Measurements from ENCODE around the gene BICRA.
"Not testable (repeated sequence)": the region's sequence is repeated elsewhere in the genome, so short reads cannot be mapped to it uniquely, and the experiment has no call there.

BICRA gene

DNA sequence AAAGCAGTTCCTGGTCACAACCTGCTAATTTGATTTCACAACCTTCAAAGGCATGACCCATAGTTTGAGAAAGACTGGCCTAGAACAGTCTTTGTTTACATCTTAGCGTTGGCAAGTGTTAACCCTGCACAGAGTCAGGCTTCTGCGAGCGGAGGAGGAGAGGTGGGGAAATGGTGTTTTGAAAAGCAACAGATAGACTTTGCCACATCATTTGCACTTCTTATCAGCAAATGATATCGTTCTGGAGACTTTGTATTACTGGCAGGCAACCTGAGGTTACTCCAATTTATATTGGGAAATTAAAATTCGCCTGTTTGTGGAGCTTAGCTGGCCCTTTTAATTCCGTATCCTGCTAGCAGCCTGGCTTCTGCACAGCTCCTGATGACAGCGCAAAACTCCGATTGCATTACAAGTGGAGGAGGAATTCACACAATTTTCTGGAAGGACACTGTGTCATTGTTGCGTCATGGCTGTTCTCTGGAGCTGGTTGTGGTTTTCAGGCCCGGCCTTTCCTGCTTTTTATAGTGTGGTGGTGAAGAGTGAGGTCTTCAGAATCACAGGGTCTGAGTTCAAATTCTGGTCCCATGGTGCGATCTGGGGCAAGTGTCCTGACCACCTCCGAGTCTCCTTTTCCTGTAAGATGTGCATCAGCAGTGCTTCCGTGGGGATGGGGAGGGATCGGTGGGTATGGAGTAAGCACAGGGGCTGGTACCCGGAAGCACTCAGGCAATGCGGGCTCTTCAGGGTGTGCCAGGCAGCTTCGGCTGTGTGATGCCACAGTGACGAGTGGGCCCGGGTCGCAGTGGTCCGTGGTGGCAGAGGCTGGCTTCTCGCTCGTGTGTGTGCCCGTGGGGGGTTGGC, 55.2 kb downstream of the BICRA start:
- no peak overlapping the region for H3K4me3 ChIP-seq (ENCODE audit: low read depth, low read length)
- peak; percentile 98 for DNase-seq (ENCODE audit: low read depth)
- in situ Hi-C loops (cut with HindIII; ENCODE audit: low sequenced_read_pairs), result no loop called here
- TF ChIP-seq, protein P1, sequence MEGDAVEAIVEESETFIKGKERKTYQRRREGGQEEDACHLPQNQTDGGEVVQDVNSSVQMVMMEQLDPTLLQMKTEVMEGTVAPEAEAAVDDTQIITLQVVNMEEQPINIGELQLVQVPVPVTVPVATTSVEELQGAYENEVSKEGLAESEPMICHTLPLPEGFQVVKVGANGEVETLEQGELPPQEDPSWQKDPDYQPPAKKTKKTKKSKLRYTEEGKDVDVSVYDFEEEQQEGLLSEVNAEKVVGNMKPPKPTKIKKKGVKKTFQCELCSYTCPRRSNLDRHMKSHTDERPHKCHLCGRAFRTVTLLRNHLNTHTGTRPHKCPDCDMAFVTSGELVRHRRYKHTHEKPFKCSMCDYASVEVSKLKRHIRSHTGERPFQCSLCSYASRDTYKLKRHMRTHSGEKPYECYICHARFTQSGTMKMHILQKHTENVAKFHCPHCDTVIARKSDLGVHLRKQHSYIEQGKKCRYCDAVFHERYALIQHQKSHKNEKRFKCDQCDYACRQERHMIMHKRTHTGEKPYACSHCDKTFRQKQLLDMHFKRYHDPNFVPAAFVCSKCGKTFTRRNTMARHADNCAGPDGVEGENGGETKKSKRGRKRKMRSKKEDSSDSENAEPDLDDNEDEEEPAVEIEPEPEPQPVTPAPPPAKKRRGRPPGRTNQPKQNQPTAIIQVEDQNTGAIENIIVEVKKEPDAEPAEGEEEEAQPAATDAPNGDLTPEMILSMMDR (IDR thresholded peaks at IDR 0.05; ENCODE audit: low read depth, low read length, missing control alignments), result no peak

DNA sequence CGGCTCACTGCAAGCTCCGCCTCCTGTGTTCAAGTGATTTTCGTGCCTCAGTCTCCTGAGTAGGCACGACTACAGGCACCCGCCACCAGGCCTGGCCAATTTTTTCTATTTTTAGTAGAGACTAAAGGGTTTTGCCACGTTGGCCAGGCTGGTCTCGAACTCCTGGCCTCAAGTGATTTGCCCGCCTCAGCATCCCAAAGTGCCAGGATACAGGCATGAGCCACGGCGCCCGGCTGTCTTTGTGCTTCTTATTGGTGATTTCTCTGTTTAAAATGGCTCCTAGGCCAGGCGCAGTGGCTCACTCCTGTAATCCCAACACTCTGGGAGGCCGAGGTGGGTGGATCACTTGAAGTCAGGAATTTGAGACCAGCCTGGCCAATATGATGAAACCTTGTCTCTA, 59.6 kb downstream of the BICRA start:
- H3K4me3 ChIP-seq (ENCODE audit: low read depth, low read length); in situ Hi-C loops (cut with HindIII; ENCODE audit: low sequenced_read_pairs); DNase-seq (ENCODE audit: low read depth): not testable (repeated sequence)

DNA sequence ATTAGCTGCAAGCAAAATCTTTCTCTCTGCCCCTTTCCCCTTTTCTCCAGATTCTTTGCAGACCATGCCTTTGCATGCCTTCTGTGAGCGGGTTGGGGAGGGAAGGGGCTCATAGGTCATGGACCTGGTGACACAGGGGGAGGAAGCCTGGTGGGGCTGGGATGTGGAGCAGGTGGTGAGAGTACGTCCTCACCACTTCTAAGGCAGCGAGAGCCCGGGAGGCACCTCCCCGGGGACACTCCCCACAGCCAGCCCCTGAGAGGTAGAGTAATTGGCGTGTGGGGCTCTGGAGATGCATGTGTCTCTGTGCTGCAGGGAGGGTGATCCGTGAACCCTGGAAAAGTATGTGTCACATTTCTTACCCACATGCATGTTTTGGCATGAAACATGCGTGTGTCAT, 61.8 kb downstream of the BICRA start:
- TF ChIP-seq, protein P1 (IDR thresholded peaks at IDR 0.05; ENCODE audit: low read depth, low read length, missing control alignments), result no peak
- DNase-seq (ENCODE audit: low read depth), result no peak
- H3K4me3 ChIP-seq (ENCODE audit: low read depth, low read length), result no peak overlapping the region
- in situ Hi-C loops (cut with HindIII; ENCODE audit: low sequenced_read_pairs), result loop anchor here (10.0 kb wide), 1 partner anchor 226 kb away; no protein-coding TSS in a partner anchor

DNA sequence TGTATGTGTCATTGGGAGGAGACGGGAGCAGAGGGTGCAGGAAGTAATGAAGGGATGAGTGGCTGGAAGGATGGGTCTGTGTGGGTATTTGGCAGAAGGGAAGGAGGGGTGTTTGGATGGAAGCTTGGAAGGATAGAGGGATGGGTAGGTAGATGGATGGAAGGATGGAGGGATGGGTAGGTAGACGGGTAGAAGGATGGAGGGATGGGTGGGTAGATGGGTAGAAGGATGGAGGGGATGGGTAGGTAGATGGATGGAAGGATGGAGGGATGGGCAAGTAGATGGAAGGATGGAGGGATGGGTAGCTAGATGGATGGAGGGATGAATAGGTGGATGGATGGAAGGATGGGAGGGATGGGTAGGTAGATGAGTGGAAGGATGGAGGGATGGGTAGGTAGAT, 62.6 kb downstream of the BICRA start:
- no peak for DNase-seq (ENCODE audit: low read depth)
- in situ Hi-C loops (cut with HindIII; ENCODE audit: low sequenced_read_pairs), result loop anchor here (10.0 kb wide), 1 partner anchor 227 kb away; no protein-coding TSS in a partner anchor
- H3K4me3 ChIP-seq (ENCODE audit: low read depth, low read length), result no peak overlapping the region
- TF ChIP-seq, protein P1 (IDR thresholded peaks at IDR 0.05; ENCODE audit: low read depth, low read length, missing control alignments), result no peak

DNA sequence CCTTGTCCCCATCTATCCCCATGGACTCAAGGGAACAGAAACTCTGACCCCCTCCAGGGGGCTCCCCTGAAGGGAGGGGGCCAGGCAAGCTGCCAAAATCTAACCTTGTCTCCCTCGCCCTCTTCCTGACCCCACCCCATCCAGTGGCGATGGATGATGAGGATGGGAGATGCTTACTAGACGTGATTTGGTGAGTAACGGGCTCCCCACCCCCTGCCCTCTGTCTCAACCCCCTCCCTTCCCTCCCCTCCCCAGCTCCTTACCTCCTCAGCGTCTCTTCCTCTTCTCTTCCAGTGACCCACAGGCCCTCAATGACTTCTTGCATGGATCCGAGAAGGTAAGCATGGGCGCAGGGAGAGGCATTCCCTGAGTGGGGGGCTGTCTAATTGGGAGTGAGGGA, 64.5 kb downstream of the BICRA start:
- in situ Hi-C loops (cut with HindIII; ENCODE audit: low sequenced_read_pairs), result loop anchor here (10.0 kb wide), 1 partner anchor 229 kb away; no protein-coding TSS in a partner anchor
- no peak overlapping the region for H3K4me3 ChIP-seq (ENCODE audit: low read depth, low read length)
- TF ChIP-seq, protein P1 (IDR thresholded peaks at IDR 0.05; ENCODE audit: low read depth, low read length, missing control alignments), result no peak
- no peak for DNase-seq (ENCODE audit: low read depth)

DNA sequence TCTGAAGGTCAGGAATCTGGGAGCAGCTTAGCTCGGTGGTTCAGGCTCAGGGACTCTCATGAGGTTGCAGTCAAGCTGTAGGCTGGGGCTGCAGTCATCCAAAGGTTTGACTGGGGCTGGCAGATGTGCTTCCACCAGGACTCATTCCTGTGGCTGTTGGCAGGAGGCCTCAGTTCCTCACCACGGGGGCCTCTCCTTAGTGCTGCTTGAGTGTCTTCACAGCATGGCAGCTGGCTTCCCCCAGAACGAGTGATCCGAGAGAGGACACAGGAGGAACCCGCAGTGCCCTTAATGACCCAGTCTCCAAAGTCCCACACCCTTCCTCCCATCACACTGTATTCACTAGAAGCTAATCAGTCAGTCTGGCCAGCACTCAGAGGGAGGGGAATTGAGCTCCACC, 65.6 kb downstream of the BICRA start:
- in situ Hi-C loops (cut with HindIII; ENCODE audit: low sequenced_read_pairs), result loop anchor here (10.0 kb wide), 1 partner anchor 230 kb away; no protein-coding TSS in a partner anchor
- H3K4me3 ChIP-seq (ENCODE audit: low read depth, low read length), result no peak overlapping the region
- DNase-seq (ENCODE audit: low read depth), result no peak
- TF ChIP-seq, protein P1 (IDR thresholded peaks at IDR 0.05; ENCODE audit: low read depth, low read length, missing control alignments), result no peak

DNA sequence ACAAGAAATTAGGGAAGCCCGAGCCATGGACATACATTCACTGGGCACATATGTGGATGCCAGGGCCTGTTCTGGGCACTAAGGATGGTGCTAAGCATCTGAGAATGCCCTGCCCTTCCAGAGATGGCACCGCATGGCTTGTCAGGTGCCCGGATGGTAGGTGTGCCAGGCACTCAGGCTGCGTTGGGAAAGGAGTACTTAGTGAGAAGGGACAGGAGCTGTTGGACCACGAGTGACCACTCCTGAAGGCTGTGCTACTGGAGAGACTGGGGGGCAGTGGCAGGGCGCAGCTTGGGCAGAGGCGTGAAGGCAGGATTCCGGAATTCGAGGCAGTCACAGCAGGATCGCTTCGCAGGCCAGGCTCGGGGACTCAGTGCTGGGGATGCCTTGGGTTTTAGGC, 66.3 kb downstream of the BICRA start:
- no peak overlapping the region for H3K4me3 ChIP-seq (ENCODE audit: low read depth, low read length)
- in situ Hi-C loops (cut with HindIII; ENCODE audit: low sequenced_read_pairs), result loop anchor here (10.0 kb wide), 1 partner anchor 230 kb away; no protein-coding TSS in a partner anchor
- TF ChIP-seq, protein P1 (IDR thresholded peaks at IDR 0.05; ENCODE audit: low read depth, low read length, missing control alignments), result no peak
- no peak for DNase-seq (ENCODE audit: low read depth)
